ENCODE measurements around the gene RPL35A. TPM values are rescaled to one million over a fixed set of nuclear protein-coding genes. Genes with fewer than 3 reads are reported as not detected.
"Not testable (repeated sequence)": the region's sequence is repeated elsewhere in the genome, so short reads cannot be mapped to it uniquely, and the experiment has no call there.

The RPL35A gene
- total RNA-seq, 4 donors from 2014 or later, result 527 to 724 (median 570) TPM

- Histone ChIP-seq H3K27me3 (no peaks in the 10 kb centered on the region), H3K36me3 (no peaks in the 10 kb centered on the region), H3K9me3 (peaks cover 0 to 8% (median 3%) of the 10 kb centered on the region in 4 donors), H3K4me1 (peaks cover 22 to 29% (median 26%) of the 10 kb centered on the region in 4 donors), H3K27ac (replicated peaks in 1 of 4) (no peak overlapping the region), H3K4me3 (no peak overlapping the region)
- TF ChIP-seq POLR2AphosphoS5 (IDR thresholded peaks at IDR 0.05) (no peak), POLR2A (IDR thresholded peaks at IDR 0.05; ENCODE audit: low read depth) (no peak), EP300 (IDR thresholded peaks at IDR 0.05) (no peak), CTCF (IDR thresholded peaks at IDR 0.05) (no peak)
- 95% methylated on average over 5 of the region's 5 CpGs for WGBS
- DNase-seq (ENCODE audit: extremely low spot score), result no peak
- intact Hi-C loops (cut with DNase I), result no loop called here
These were observed 13.1 kb downstream of the RPL35A start for GRCh38 chr3:197963019-197963637.

GRCh38 chr3:197967337-197967989 is 17.5 kb downstream of the RPL35A start:
- H3K4me3 ChIP-seq; H3K4me1 ChIP-seq; H3K27me3 ChIP-seq; H3K27ac ChIP-seq (replicated peaks in 1 of 4); DNase-seq (ENCODE audit: extremely low spot score); H3K36me3 ChIP-seq; H3K9me3 ChIP-seq; intact Hi-C loops (cut with DNase I): not testable (repeated sequence)
- WGBS, result 89% methylated on average over 8 of the region's 8 CpGs

GRCh38 chr3:197970588-197970987 is 20.6 kb downstream of the RPL35A start:
- TF ChIP-seq POLR2AphosphoS5 (IDR thresholded peaks at IDR 0.05) (no peak), CTCF (IDR thresholded peaks at IDR 0.05) (no peak), EP300 (IDR thresholded peaks at IDR 0.05) (no peak), POLR2A (IDR thresholded peaks at IDR 0.05; ENCODE audit: low read depth) (no peak)
- DNase-seq (ENCODE audit: extremely low spot score), result no peak

GRCh38 chr3:197974016-197974415 is 24.0 kb downstream of the RPL35A start:
- Histone ChIP-seq H3K9me3 (no peaks in the 10 kb centered on the region), H3K27me3 (no peaks in the 10 kb centered on the region), H3K27ac (replicated peaks in 1 of 4) (no peak overlapping the region), H3K36me3 (peaks cover 0 to 27% (median 9%) of the 10 kb centered on the region in 4 donors), H3K4me3 (no peak overlapping the region), H3K4me1 (no peaks in the 10 kb centered on the region)
- intact Hi-C loops (cut with DNase I), result no loop called here
- no peak for DNase-seq (ENCODE audit: extremely low spot score)
- TF ChIP-seq EP300 (IDR thresholded peaks at IDR 0.05), result no peak
- TF ChIP-seq CTCF (IDR thresholded peaks at IDR 0.05), result no peak
- no peak for TF ChIP-seq POLR2AphosphoS5 (IDR thresholded peaks at IDR 0.05)
- no peak for TF ChIP-seq POLR2A (IDR thresholded peaks at IDR 0.05; ENCODE audit: low read depth)
- WGBS, result 81% methylated on average over 1 of the region's 1 CpG

More at GRCh38 chr3:197970588-197970987, 20.6 kb downstream of the RPL35A start:
- peaks cover 0 to 8% (median 3%) of the 10 kb centered on the region in 4 donors for H3K9me3 ChIP-seq
- no peaks in the 10 kb centered on the region for H3K27me3 ChIP-seq
- no peaks in the 10 kb centered on the region for H3K4me1 ChIP-seq
- no peak overlapping the region for H3K27ac ChIP-seq (replicated peaks in 1 of 4)
- intact Hi-C loops (cut with DNase I), result no loop called here
- no peak overlapping the region for H3K4me3 ChIP-seq
- WGBS, result 85% methylated on average over 3 of the region's 3 CpGs
- peaks cover 0 to 6% (median 0%) of the 10 kb centered on the region in 4 donors for H3K36me3 ChIP-seq

- intact Hi-C loops (cut with DNase I), result no loop called here
- TF ChIP-seq POLR2A (IDR thresholded peaks at IDR 0.05; ENCODE audit: low read depth), result no peak
- TF ChIP-seq EP300 (IDR thresholded peaks at IDR 0.05), result no peak
- no peak for TF ChIP-seq POLR2AphosphoS5 (IDR thresholded peaks at IDR 0.05)
- TF ChIP-seq CTCF (IDR thresholded peaks at IDR 0.05), result no peak
- Histone ChIP-seq H3K27ac (replicated peaks in 1 of 4) (no peak overlapping the region), H3K4me1 (no peaks in the 10 kb centered on the region), H3K27me3 (no peaks in the 10 kb centered on the region), H3K4me3 (no peak overlapping the region), H3K36me3 (peaks cover 0 to 30% (median 9%) of the 10 kb centered on the region in 4 donors), H3K9me3 (no peaks in the 10 kb centered on the region)
- DNase-seq (ENCODE audit: extremely low spot score), result no peak
- 96% methylated on average over 8 of the region's 8 CpGs for WGBS
These were observed 25.3 kb downstream of the RPL35A start for GRCh38 chr3:197975311-197975710.
